ENCODE results near the gene PRKAG2.

GRCh38 chr7:151850491-151851124 is 26.3 kb downstream of the PRKAG2 start:
- TF ChIP-seq CTCF (conservative IDR thresholded peaks at IDR 0.05; ENCODE audit: low read depth in 2 of 2) (no peak), EZH2 (IDR thresholded peaks at IDR 0.05; ENCODE audit: low read depth, unreplicated experiment) (no peak), CREB1 (CRISPR knock-in tag; IDR thresholded peaks at IDR 0.05; ENCODE audit: low read depth) (no peak), EZH2phosphoT487 (IDR thresholded peaks at IDR 0.05; ENCODE audit: unreplicated experiment) (no peak), POLR2AphosphoS5 (IDR thresholded peaks at IDR 0.05; ENCODE audit: low read depth) (no peak), STAT1 (IDR thresholded peaks at IDR 0.05; ENCODE audit: unreplicated experiment) (no peak), REST (IDR thresholded peaks at IDR 0.05; ENCODE audit: unreplicated experiment) (no peak), ETS1 (IDR thresholded peaks at IDR 0.05) (no peak), ZNF331 (CRISPR knock-in tag; IDR thresholded peaks at IDR 0.05; ENCODE audit: low read depth) (no peak), ZNF114 (CRISPR knock-in tag; IDR thresholded peaks at IDR 0.05) (no peak)
